ENCODE data around the gene RFNG.

RFNG gene

GRCh38 chr17:82031885-82032627 lies 19.6 kb downstream of the RFNG start:
- H3K4me3 ChIP-seq (ENCODE audit: control insufficient read depth in 1 of 7, extremely low read depth in 1 of 7, insufficient read depth in 4 of 7, low read depth in 2 of 7, low read length in 6 of 7) = peak overlapping the region in 6 of 7 experiments; percentile 13 to 69 (median 62)
- H3K4me1 ChIP-seq (ENCODE audit: control extremely low read depth in 1 of 4, control insufficient read depth in 4 of 4, insufficient read depth in 4 of 4, low read length in 3 of 4) = peaks cover 0 to 36% (median 31%) of the 10 kb centered on the region in 4 experiments
- H3K27me3 ChIP-seq (replicated peaks in 2 of 5; ENCODE audit: control insufficient read depth in 4 of 5, insufficient read depth in 5 of 5, low read length in 4 of 5) = no peaks in the 10 kb centered on the region
- peak overlapping the region in 1 of 2 experiments; percentile 25 for H3K27ac ChIP-seq (ENCODE audit: insufficient read depth in 1 of 2, low read depth in 1 of 2, low read length in 2 of 2, poor library complexity in 1 of 2, severe bottlenecking in 2 of 2)
- ChIA-PET CTCF (interaction anchor here (0.9 kb wide), 1 partner anchor 32 kb away, joined by 3 read pairs; no protein-coding TSS in a partner anchor), POLR2A (interaction anchor here (1.3 kb wide), 1 partner anchor 105 kb away, joined by 3 read pairs; the partner anchor contains the start of gene MAFG)
- H3K36me3 ChIP-seq (ENCODE audit: control insufficient read depth in 4 of 4, insufficient read depth in 4 of 4, low read length in 3 of 4) = peaks cover 0 to 27% (median 5%) of the 10 kb centered on the region in 4 experiments
- no peaks in the 10 kb centered on the region for H3K9me3 ChIP-seq (ENCODE audit: control extremely low read depth in 1 of 5, control insufficient read depth in 4 of 5, insufficient read depth in 2 of 5, low read depth in 1 of 5, low read length in 4 of 5)
- WGBS (ENCODE audit: insufficient coverage) = 10% methylated on average over 46 of the region's 59 CpGs
- peak in 1 of 3 donors; percentile 13 for DNase-seq

GRCh38 chr17:82031303-82031884 lies 20.2 kb downstream of the RFNG start, which contains the start of gene RAC3:
Gene RAC3 (plus strand): TSS chr17:82031678. CDS start chr17:82031762, 84 bp downstream.
- Histone ChIP-seq H3K27ac (ENCODE audit: insufficient read depth in 1 of 2, low read depth in 1 of 2, low read length in 2 of 2, poor library complexity in 1 of 2, severe bottlenecking in 2 of 2) (peak within 1 kb of the TSS in 1 of 2 experiments; percentile 25), H3K36me3 (ENCODE audit: control insufficient read depth in 4 of 4, insufficient read depth in 4 of 4, low read length in 3 of 4) (peaks cover 0 to 27% (median 6%) of the 10 kb centered on the region in 4 experiments), H3K4me1 (ENCODE audit: control extremely low read depth in 1 of 4, control insufficient read depth in 4 of 4, insufficient read depth in 4 of 4, low read length in 3 of 4) (peaks cover 0 to 35% (median 24%) of the 10 kb centered on the region in 4 experiments), H3K27me3 (replicated peaks in 2 of 5; ENCODE audit: control insufficient read depth in 4 of 5, insufficient read depth in 5 of 5, low read length in 4 of 5) (no peaks in the 10 kb centered on the region), H3K4me3 (ENCODE audit: control insufficient read depth in 1 of 7, extremely low read depth in 1 of 7, insufficient read depth in 4 of 7, low read depth in 2 of 7, low read length in 6 of 7) (peak within 1 kb of the TSS; percentile 45 to 79 (median 65)), H3K9me3 (ENCODE audit: control extremely low read depth in 1 of 5, control insufficient read depth in 4 of 5, insufficient read depth in 2 of 5, low read depth in 1 of 5, low read length in 4 of 5) (no peaks in the 10 kb centered on the region)
- peak in 2 of 3 donors; percentile 46 to 50 for DNase-seq
- ChIA-PET POLR2A (interaction anchor here (1.3 kb wide), 1 partner anchor 104 kb away, joined by 3 read pairs; the partner anchor contains the start of gene MAFG), CTCF (interaction anchor here (1.1 to 2.3 kb wide), 2 partner anchors 10 to 87 kb away, joined by 3 to 7 read pairs; no protein-coding TSS in a partner anchor)
- WGBS (ENCODE audit: insufficient coverage) = 0% methylated on average over 35 of the region's 96 CpGs

- Histone ChIP-seq H3K27ac (ENCODE audit: insufficient read depth in 1 of 2, low read depth in 1 of 2, low read length in 2 of 2, poor library complexity in 1 of 2, severe bottlenecking in 2 of 2) (no peak overlapping the region), H3K27me3 (replicated peaks in 2 of 5; ENCODE audit: control insufficient read depth in 4 of 5, insufficient read depth in 5 of 5, low read length in 4 of 5) (no peaks in the 10 kb centered on the region), H3K4me1 (ENCODE audit: control extremely low read depth in 1 of 4, control insufficient read depth in 4 of 4, insufficient read depth in 4 of 4, low read length in 3 of 4) (peaks cover 0 to 33% (median 22%) of the 10 kb centered on the region in 4 experiments), H3K4me3 (ENCODE audit: control insufficient read depth in 1 of 7, extremely low read depth in 1 of 7, insufficient read depth in 4 of 7, low read depth in 2 of 7, low read length in 6 of 7) (peak overlapping the region; percentile 45 to 79 (median 65)), H3K9me3 (ENCODE audit: control extremely low read depth in 1 of 5, control insufficient read depth in 4 of 5, insufficient read depth in 2 of 5, low read depth in 1 of 5, low read length in 4 of 5) (no peaks in the 10 kb centered on the region), H3K36me3 (ENCODE audit: control insufficient read depth in 4 of 4, insufficient read depth in 4 of 4, low read length in 3 of 4) (peaks cover 0 to 21% (median 6%) of the 10 kb centered on the region in 4 experiments)
- DNase-seq = peak; percentile 77 to 88 (median 84)
- ChIA-PET POLR2A (interaction anchor here (1.0 to 1.4 kb wide), 2 partner anchors 35 to 77 kb away, joined by 3 to 4 read pairs; partner anchors contain the start of gene DUS1L), CTCF (interaction anchor here (0.6 to 3.2 kb wide), 16 partner anchors 8 to 208 kb away, joined by 3 to 18 read pairs (median 3); no protein-coding TSS in a partner anchor)
- under 1% methylated on average over 90 of the region's 94 CpGs for WGBS (ENCODE audit: insufficient coverage)
These were observed 20.9 kb downstream of the RFNG start for GRCh38 chr17:82030470-82031302.

GRCh38 chr17:82029990-82030469 lies 21.6 kb downstream of the RFNG start:
- H3K9me3 ChIP-seq (ENCODE audit: control extremely low read depth in 1 of 5, control insufficient read depth in 4 of 5, insufficient read depth in 2 of 5, low read depth in 1 of 5, low read length in 4 of 5) = no peaks in the 10 kb centered on the region
- H3K4me3 ChIP-seq (ENCODE audit: control insufficient read depth in 1 of 7, extremely low read depth in 1 of 7, insufficient read depth in 4 of 7, low read depth in 2 of 7, low read length in 6 of 7) = peak overlapping the region in 3 of 7 experiments; percentile 65 to 79 (median 71)
- POLR2A ChIA-PET = interaction anchor here (0.6 to 1.4 kb wide), 3 partner anchors 35 to 234 kb away, joined by 3 to 4 read pairs (median 3); partner anchors contain the start of gene DUS1L
- no peaks in the 10 kb centered on the region for H3K27me3 ChIP-seq (replicated peaks in 2 of 5; ENCODE audit: control insufficient read depth in 4 of 5, insufficient read depth in 5 of 5, low read length in 4 of 5)
- DNase-seq = no peak
- WGBS (ENCODE audit: insufficient coverage) = 70% methylated on average over 30 of the region's 31 CpGs
- CTCF ChIA-PET = interaction anchor here (0.6 to 3.2 kb wide), 16 partner anchors 8 to 209 kb away, joined by 3 to 18 read pairs (median 3); partner anchors contain the start of gene NOTUM
- no peak overlapping the region for H3K27ac ChIP-seq (ENCODE audit: insufficient read depth in 1 of 2, low read depth in 1 of 2, low read length in 2 of 2, poor library complexity in 1 of 2, severe bottlenecking in 2 of 2)
- H3K36me3 ChIP-seq (ENCODE audit: control insufficient read depth in 4 of 4, insufficient read depth in 4 of 4, low read length in 3 of 4) = peaks cover 0 to 15% (median 6%) of the 10 kb centered on the region in 4 experiments
- H3K4me1 ChIP-seq (ENCODE audit: control extremely low read depth in 1 of 4, control insufficient read depth in 4 of 4, insufficient read depth in 4 of 4, low read length in 3 of 4) = peaks cover 0 to 33% (median 22%) of the 10 kb centered on the region in 4 experiments

GRCh38 chr17:82029391-82029790 lies 22.2 kb downstream of the RFNG start:
- ChIA-PET CTCF (interaction anchor here (1.0 to 3.2 kb wide), 10 partner anchors 11 to 207 kb away, joined by 3 to 18 read pairs (median 4); partner anchors contain the start of gene NOTUM), POLR2A (interaction anchor here (0.6 kb wide), 1 partner anchor 234 kb away, joined by 3 read pairs; no protein-coding TSS in a partner anchor)
- H3K4me1 ChIP-seq (ENCODE audit: control extremely low read depth in 1 of 4, control insufficient read depth in 4 of 4, insufficient read depth in 4 of 4, low read length in 3 of 4) = peaks cover 0 to 36% (median 23%) of the 10 kb centered on the region in 4 experiments
- DNase-seq = no peak
- no peak overlapping the region for H3K27ac ChIP-seq (ENCODE audit: insufficient read depth in 1 of 2, low read depth in 1 of 2, low read length in 2 of 2, poor library complexity in 1 of 2, severe bottlenecking in 2 of 2)
- H3K36me3 ChIP-seq (ENCODE audit: control insufficient read depth in 4 of 4, insufficient read depth in 4 of 4, low read length in 3 of 4) = peaks cover 0 to 12% (median 4%) of the 10 kb centered on the region in 4 experiments
- no peak overlapping the region for H3K4me3 ChIP-seq (ENCODE audit: control insufficient read depth in 1 of 7, extremely low read depth in 1 of 7, insufficient read depth in 4 of 7, low read depth in 2 of 7, low read length in 6 of 7)
- WGBS (ENCODE audit: insufficient coverage) = 100% methylated on average over 13 of the region's 16 CpGs
- H3K9me3 ChIP-seq (ENCODE audit: control extremely low read depth in 1 of 5, control insufficient read depth in 4 of 5, insufficient read depth in 2 of 5, low read depth in 1 of 5, low read length in 4 of 5) = no peaks in the 10 kb centered on the region
- H3K27me3 ChIP-seq (replicated peaks in 2 of 5; ENCODE audit: control insufficient read depth in 4 of 5, insufficient read depth in 5 of 5, low read length in 4 of 5) = no peaks in the 10 kb centered on the region

GRCh38 chr17:82028966-82029365 lies 22.6 kb downstream of the RFNG start:
- no peak overlapping the region for H3K4me3 ChIP-seq (ENCODE audit: control insufficient read depth in 1 of 7, extremely low read depth in 1 of 7, insufficient read depth in 4 of 7, low read depth in 2 of 7, low read length in 6 of 7)
- H3K36me3 ChIP-seq (ENCODE audit: control insufficient read depth in 4 of 4, insufficient read depth in 4 of 4, low read length in 3 of 4) = peaks cover 0 to 12% (median 4%) of the 10 kb centered on the region in 4 experiments
- H3K4me1 ChIP-seq (ENCODE audit: control extremely low read depth in 1 of 4, control insufficient read depth in 4 of 4, insufficient read depth in 4 of 4, low read length in 3 of 4) = peaks cover 0 to 40% (median 27%) of the 10 kb centered on the region in 4 experiments
- WGBS (ENCODE audit: insufficient coverage) = 99% methylated on average over 9 of the region's 9 CpGs
- no peaks in the 10 kb centered on the region for H3K9me3 ChIP-seq (ENCODE audit: control extremely low read depth in 1 of 5, control insufficient read depth in 4 of 5, insufficient read depth in 2 of 5, low read depth in 1 of 5, low read length in 4 of 5)
- no peak for DNase-seq
- H3K27ac ChIP-seq (ENCODE audit: insufficient read depth in 1 of 2, low read depth in 1 of 2, low read length in 2 of 2, poor library complexity in 1 of 2, severe bottlenecking in 2 of 2) = no peak overlapping the region
- ChIA-PET POLR2A (no interaction called here), CTCF (interaction anchor here (1.0 to 3.2 kb wide), 9 partner anchors 9 to 207 kb away, joined by 3 to 18 read pairs (median 4); partner anchors contain the start of genes DCXR and NOTUM)
- no peaks in the 10 kb centered on the region for H3K27me3 ChIP-seq (replicated peaks in 2 of 5; ENCODE audit: control insufficient read depth in 4 of 5, insufficient read depth in 5 of 5, low read length in 4 of 5)
